CD4-positive, alpha-beta T cell treated with Interleukin-6 at 100 ng/mL for 8 hours (primary cell): ENCODE measurements around the gene MTRR.

Experiments
- DNase-seq: peaks from one replicate; pipeline ENCODE4 v3.0.0-alpha.2; 2020; ENCODE audit warnings: mixed read lengths, low spot score

Gene MTRR

DNA sequence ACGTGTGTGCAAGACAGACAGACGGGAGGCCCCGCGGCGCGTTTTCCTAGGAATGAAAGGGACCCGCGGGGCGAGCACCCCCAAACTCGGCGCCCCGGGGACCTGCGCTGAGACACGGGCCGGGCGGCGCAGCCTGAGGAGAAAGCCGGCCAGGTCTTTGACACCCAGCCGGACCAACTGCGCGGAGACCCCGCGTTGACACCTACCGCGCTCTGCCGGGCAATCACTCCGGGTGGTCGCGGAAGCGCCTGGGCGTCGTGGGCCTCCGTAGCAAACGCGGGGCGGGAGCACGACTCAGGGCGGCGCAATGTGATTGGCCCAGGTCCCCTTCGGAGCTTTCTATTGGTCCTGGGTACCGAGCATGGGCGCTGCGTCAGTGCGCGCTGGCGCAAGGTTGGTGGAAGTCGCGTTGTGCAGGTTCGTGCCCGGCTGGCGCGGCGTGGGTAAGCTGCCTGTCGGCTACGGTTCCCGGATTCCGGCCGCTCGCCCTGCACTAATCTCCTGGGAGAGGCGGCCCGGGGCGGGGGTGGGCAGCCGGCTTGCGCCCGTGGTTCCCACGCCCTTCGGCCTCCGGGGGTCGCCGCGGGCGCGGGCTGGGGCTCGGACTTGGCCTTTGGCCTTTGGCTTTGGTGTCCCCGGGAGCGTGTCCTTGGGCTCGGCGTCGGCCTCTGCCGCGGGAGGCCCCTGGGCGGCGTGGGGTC is at the start of gene MTRR, which contains the start of gene FASTKD3:
Gene MTRR (plus strand): TSS at position 376 of the 701 bp plus-strand sequence. CDS start 1,647 bp downstream, outside the sequence.
Gene FASTKD3 (minus strand): TSS at position 259 of the 701 bp plus-strand sequence. CDS start 948 bp downstream, outside the sequence.
- DNase-seq: peak; percentile 87

GRCh38 chr5:7822449-7822848 is 46.5 kb upstream of the MTRR start:
- no peak for DNase-seq

- DNase-seq: no peak
These were observed 45.4 kb upstream of the MTRR start for GRCh38 chr5:7823594-7823993.

GRCh38 chr5:7824995-7825394 is 44.0 kb upstream of the MTRR start:
- DNase-seq: no peak

DNA sequence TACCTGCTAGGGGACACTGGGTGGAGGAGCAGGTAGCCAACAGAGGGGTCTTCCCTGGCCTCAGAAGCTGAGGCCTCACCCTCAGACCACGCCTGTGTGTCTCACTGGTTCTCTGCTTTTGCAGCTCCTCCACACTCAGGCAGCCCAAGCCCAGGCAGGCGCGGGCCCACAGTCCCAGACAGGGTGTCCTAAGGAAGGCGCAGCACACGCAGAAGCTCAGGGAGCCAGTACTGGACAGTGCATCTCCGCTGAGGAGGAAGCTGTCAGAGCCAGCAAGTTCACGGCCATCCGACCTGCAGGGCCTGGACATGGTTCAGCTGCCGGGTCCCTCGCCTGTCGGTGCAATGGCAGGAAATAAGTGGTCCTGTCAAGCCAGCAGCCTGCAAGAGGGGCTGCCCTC is 43.3 kb upstream of the MTRR start:
- no peak for DNase-seq

- no peak for DNase-seq
These were observed 41.3 kb upstream of the MTRR start for GRCh38 chr5:7827610-7828009.

DNA sequence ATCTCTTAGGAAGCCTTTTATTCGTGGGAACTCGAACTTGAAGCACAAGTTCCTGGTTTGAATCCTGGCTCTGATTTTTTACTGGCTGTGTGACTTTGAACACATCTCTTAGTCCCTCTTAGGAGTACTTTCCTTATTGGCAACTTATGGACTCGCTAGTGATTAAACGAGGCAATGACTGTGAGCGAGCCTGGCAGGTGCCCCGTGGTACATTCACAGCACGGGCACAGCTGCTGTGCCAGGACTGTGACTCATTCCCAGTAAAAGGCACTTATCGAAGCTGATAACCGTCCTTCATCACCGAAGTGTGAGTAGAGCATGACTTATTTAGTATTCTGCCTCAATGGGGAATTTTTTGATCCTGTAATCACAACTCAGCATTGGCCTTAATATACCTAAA is 40.7 kb upstream of the MTRR start:
- no peak for DNase-seq

DNA sequence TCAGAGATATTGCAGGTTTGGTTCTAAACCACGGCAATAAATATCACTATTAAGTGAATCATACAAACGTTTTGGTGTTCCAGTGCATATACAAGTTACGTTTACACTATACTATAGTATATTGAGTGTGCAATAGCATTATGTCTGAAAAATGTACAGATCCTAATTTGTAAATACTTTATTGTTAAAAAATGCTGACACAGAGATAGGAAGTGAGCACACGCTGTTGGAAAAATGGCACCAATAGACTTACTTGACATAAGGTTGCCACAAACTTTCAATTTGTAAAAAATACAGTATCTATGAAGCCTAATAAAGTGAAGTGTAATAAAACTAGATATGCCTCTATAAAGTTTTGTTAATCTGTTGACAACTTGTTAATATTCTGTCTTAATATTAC is 34.0 kb upstream of the MTRR start:
- no peak for DNase-seq

GRCh38 chr5:7837403-7837802 is 31.5 kb upstream of the MTRR start:
- no peak for DNase-seq

GRCh38 chr5:7842531-7842930 is 26.4 kb upstream of the MTRR start:
- DNase-seq: no peak

DNA sequence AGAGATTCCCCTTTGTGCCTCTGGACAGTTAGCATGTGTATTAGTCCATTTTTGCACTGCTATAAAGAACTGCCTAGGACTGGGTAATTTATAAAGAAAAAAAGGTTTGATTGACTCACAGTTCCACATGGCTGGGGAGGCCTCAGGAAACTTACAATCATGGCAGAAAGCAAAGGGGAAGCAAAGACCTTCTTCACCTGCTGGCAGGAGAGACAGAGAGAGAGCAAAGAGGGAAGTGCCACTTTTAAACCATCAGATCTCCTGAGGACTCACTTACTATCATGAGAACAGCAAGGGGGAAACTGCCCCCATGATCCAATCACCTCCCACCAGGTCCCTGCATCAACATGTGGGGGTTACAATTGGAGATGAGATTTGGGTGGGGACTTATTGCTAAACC is 24.0 kb upstream of the MTRR start:
- no peak for DNase-seq

- DNase-seq: no peak
These were observed 23.4 kb upstream of the MTRR start for GRCh38 chr5:7845557-7845956.

DNA sequence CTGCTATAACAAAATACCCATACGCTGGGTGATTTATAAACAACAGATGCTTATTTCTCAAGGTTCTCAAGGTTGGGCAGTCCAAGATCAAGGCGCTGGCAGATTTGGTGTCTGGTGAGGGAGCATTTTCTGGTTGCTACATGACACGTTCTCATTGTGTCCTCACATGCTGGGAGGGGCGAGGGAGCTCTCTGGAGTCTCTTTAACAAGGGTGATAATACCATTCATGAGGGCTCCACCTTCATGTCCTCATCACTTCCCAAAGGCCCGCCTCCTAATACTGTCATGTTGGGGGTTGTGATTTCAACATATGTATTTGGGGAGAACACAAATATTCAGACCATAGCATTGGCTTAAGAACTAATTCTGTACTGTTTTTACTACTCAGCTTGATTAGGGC is 22.6 kb upstream of the MTRR start:
- DNase-seq: no peak

GRCh38 chr5:7848296-7848695 is 20.7 kb upstream of the MTRR start:
- no peak for DNase-seq

DNA sequence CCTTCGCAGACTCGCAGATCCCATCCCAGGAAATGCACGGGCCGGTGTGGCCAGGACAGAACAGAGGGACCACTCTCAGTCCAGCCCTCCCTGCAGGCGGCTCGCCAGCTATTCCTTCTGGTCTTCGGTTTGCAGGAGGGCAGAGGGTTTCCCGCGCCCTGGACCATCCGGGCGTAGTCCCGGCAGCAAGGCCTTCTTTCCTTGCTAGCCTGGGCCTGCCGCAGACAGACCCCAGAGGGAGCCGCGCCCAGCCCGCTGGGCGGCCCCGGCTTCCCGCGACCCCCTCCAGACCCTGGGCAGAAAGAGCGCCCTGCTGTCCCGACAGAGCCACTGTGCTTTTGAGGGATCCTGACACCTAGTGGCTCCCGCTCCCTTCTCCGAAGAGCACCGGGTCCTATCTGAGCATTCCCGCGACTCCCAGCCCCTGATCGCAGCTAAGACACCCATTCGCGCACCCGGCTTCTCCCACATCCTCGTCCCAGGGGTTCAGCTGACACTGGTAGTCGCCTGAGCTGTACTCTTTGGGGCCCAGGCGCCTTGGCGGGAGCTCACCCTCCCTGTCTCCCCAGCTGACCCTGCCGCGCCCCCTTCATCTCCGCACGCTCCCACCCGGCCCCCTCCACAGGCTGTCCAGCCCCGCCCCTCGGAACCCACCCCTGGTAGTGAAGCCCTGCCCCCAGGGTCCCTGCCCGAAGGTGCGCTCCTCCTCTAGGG is 19.1 kb upstream of the MTRR start:
- no peak for DNase-seq

- peak; percentile 38 for DNase-seq
These were observed 18.3 kb upstream of the MTRR start, which contains the start of gene CFAP90 for GRCh38 chr5:7850395-7851239. Gene CFAP90, minus strand, starts transcription at chr5:7851133. Its CDS starts 112 bp downstream, at chr5:7851021.

GRCh38 chr5:7851240-7851592 is 17.7 kb upstream of the MTRR start:
- no peak for DNase-seq

DNA sequence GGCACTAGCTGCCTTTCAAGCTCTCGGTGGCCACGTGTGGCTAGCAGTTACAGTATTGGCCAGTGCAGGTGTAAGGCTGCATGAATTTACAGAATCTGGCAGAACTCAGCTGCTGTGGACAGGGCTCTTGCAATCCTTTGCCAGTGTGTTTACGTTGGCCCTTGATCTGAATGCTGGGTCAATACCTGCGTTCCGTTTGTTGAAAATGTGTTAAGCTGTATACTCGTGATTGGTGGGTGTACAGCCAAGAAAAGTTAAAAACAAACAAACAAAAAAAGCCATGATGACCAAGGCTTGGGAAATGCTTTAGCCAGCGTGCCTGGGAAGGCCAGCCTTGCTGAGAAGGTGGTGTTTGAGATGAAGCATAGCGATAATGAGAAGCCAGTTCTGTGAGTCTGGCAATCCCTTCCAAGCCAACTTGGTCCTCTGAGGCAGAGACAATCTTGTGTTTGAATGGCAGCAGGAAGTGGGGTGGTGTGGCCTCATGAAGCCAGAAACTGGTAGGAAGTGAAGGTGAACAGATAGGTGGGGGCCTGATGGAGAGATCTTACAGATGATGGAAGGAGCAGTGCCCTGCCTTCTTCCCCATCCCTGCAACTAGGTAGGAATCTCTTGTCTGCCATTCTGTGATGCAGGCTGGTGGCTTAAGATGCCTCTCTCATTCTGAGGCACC is 17.2 kb upstream of the MTRR start:
- no peak for DNase-seq

- no peak for DNase-seq
These were observed 16.4 kb upstream of the MTRR start for GRCh38 chr5:7852542-7852941.

- no peak for DNase-seq
These were observed 16.0 kb upstream of the MTRR start for GRCh38 chr5:7852988-7853387.

GRCh38 chr5:7855611-7856010 is 13.3 kb upstream of the MTRR start:
- DNase-seq: no peak

GRCh38 chr5:7856855-7857254 is 12.1 kb upstream of the MTRR start:
- peak; percentile 46 for DNase-seq
